H1 (cell line): ENCODE data around the gene GALNT12. TPM values are rescaled to one million over a fixed set of nuclear protein-coding genes. Genes with fewer than 3 reads are reported as not detected.

Experiments used
- CTCF ChIA-PET: fragments of 300-600 bp; sonication (Branson Sonifier 250); formaldehyde crosslinking; loops from one replicate; lab custom pipeline; 2021; ENCODE audit not compliant: partially characterized antibody; lab: Charles Lee
- POLR2A ChIA-PET: fragments of 300-600 bp; sonication (Branson Sonifier 250); formaldehyde crosslinking; loops from one replicate; lab custom pipeline; 2021; ENCODE audit warnings: inconsistent platforms; ENCODE audit not compliant: partially characterized antibody; lab: Charles Lee
- DNase-seq, 2 experiments: peaks; one replicate each; pipeline versions ENCODE4 v3.0.0 to v3.0.0-alpha.2; 2010 to 2022; ENCODE audit warnings: low spot score in 2 of 2, low read depth in 1 of 2, mixed read lengths in 1 of 2
- FAIRE-seq: peaks from 2 replicates; lab custom pipeline; 2011; peaks lifted over from hg19 to GRCh38; lab: Jason Lieb, UNC
- H2AFZ ChIP-seq: 2 replicates; pipeline ENCODE4 v1.8.1; 2012; ENCODE audit warnings: low read length, inconsistent platforms
- H2AK5ac ChIP-seq: 2 replicates; pipeline ENCODE4 v1.6.1; 2013; ENCODE audit warnings: low read depth, low read length
- H2BK120ac ChIP-seq: replicated peaks from 2 replicates; pipeline ENCODE3; 2013; ENCODE audit warnings: low read depth, low read length, inconsistent platforms
- H2BK12ac ChIP-seq: 2 replicates; pipeline ENCODE4 v1.6.1; 2013; ENCODE audit warnings: low read depth, low read length
- H2BK15ac ChIP-seq: 2 replicates; pipeline ENCODE4 v1.6.1; 2013; ENCODE audit warnings: low read length
- H2BK20ac ChIP-seq: 2 replicates; pipeline ENCODE4 v1.6.1; 2013; ENCODE audit warnings: low read length
- H2BK5ac ChIP-seq: 2 replicates; pipeline ENCODE4 v1.6.1; 2013; ENCODE audit warnings: low read depth, low read length
- H3K14ac ChIP-seq: 2 replicates; pipeline ENCODE4 v1.6.1; 2013; ENCODE audit warnings: inconsistent platforms; ENCODE audit not compliant: insufficient read length
- H3K18ac ChIP-seq: 2 replicates; pipeline ENCODE4 v1.6.1; 2013; ENCODE audit warnings: low read length; ENCODE audit errors: extremely low read depth
- H3K23ac ChIP-seq: 2 replicates; pipeline ENCODE4 v1.6.1; 2013; ENCODE audit warnings: inconsistent platforms; ENCODE audit not compliant: insufficient read length
- H3K23me2 ChIP-seq: 2 replicates; pipeline ENCODE4 v1.6.1; 2013; ENCODE audit warnings: low read depth, low read length
- H3K27ac ChIP-seq: 2 replicates; pipeline ENCODE4 v1.6.1; 2011; ENCODE audit warnings: low read depth, low read length, inconsistent platforms
- H3K27me3 ChIP-seq, 4 experiments: replicated peaks in 1 of 4; 1 replicate in 1 of 4; 2 replicates in 3 of 4; pipeline versions ENCODE4 v1.6.1 to v1.8.1; 2011 to 2013; ENCODE audit warnings: low read length in 3 of 4, mild to moderate bottlenecking in 3 of 4, inconsistent platforms in 2 of 4, mixed read lengths in 2 of 4, moderate library complexity in 1 of 4; ENCODE audit not compliant: control insufficient read depth in 3 of 4, insufficient read depth in 3 of 4; ENCODE audit errors: extremely low read depth in 1 of 4
- H3K36me3 ChIP-seq, 4 experiments: 2 replicates each; pipeline versions ENCODE4 v1.6.1 to v1.8.1; 2011 to 2013; ENCODE audit warnings: mild to moderate bottlenecking in 4 of 4, low read length in 3 of 4, moderate library complexity in 2 of 4, control low read depth in 1 of 4, inconsistent platforms in 1 of 4; ENCODE audit not compliant: insufficient read depth in 4 of 4, control insufficient read depth in 2 of 4
- H3K4ac ChIP-seq: replicated peaks from 2 replicates; pipeline ENCODE3; 2013; ENCODE audit warnings: low read length, low read depth, mixed read lengths, inconsistent platforms; ENCODE audit not compliant: insufficient read length
- H3K4me1 ChIP-seq, 4 experiments: replicated peaks in 1 of 4; 1 replicate in 1 of 4; 2 replicates in 3 of 4; pipeline versions ENCODE4 v1.6.1 to v1.8.1; 2011 to 2013; ENCODE audit warnings: low read length in 3 of 4, inconsistent platforms in 2 of 4, mixed read lengths in 1 of 4; ENCODE audit not compliant: insufficient read depth in 4 of 4, control insufficient read depth in 3 of 4
- H3K4me2 ChIP-seq, 2 experiments: 2 replicates each; pipeline versions ENCODE4 v1.6.1 to v1.8.1; 2011 to 2013; ENCODE audit warnings: low read depth in 2 of 2, low read length in 2 of 2, control low read depth in 1 of 2, inconsistent platforms in 1 of 2, mild to moderate bottlenecking in 1 of 2; ENCODE audit not compliant: insufficient read depth in 1 of 2
- H3K4me3 ChIP-seq, 4 experiments: fragments of 200-600, 300-600 bp in 1 of 4; sonication (generic), shearing (Covaris generic), sonication (Bioruptor Twin) in 1 of 4; 2 replicates each; pipeline versions ENCODE4 v1.5.1 to v1.8.1; 2011 to 2016; ENCODE audit warnings: low read length in 4 of 4, low read depth in 3 of 4, control low read depth in 2 of 4, inconsistent platforms in 2 of 4, mild to moderate bottlenecking in 2 of 4, mixed read lengths in 1 of 4, moderate library complexity in 1 of 4; ENCODE audit not compliant: insufficient read depth in 2 of 4; ENCODE audit errors: extremely low read depth in 1 of 4
- H3K56ac ChIP-seq: replicated peaks from 2 replicates; pipeline ENCODE3; 2013; ENCODE audit warnings: low read depth, mild to moderate bottlenecking, mixed read lengths, low read length, inconsistent platforms; ENCODE audit not compliant: insufficient read length
- H3K79me1 ChIP-seq: 2 replicates; pipeline ENCODE4 v1.6.1; 2013; ENCODE audit warnings: low read depth, low read length, control low read depth
- H3K79me2 ChIP-seq, 2 experiments: 2 replicates each; pipeline versions ENCODE4 v1.6.1 to v1.8.1; 2012 to 2013; ENCODE audit warnings: low read length in 2 of 2, mild to moderate bottlenecking in 2 of 2, inconsistent platforms in 1 of 2; ENCODE audit not compliant: insufficient read depth in 2 of 2, control insufficient read depth in 1 of 2
- H3K9ac ChIP-seq, 4 experiments: replicated peaks in 1 of 4; 1 replicate in 1 of 4; 2 replicates in 3 of 4; pipeline versions ENCODE4 v1.6.1 to v1.8.1; 2011 to 2013; ENCODE audit warnings: low read depth in 3 of 4, low read length in 3 of 4, control low read depth in 2 of 4, mild to moderate bottlenecking in 2 of 4, moderate library complexity in 2 of 4, inconsistent platforms in 1 of 4; ENCODE audit errors: extremely low read depth in 1 of 4
- H3K9me3 ChIP-seq, 2 experiments: 2 replicates each; pipeline versions ENCODE4 v1.6.1 to v1.8.1; 2012 to 2013; ENCODE audit warnings: mild to moderate bottlenecking in 2 of 2, moderate library complexity in 2 of 2, control low read depth in 1 of 2, inconsistent platforms in 1 of 2, low read depth in 1 of 2, low read length in 1 of 2, mixed read lengths in 1 of 2; ENCODE audit not compliant: insufficient read depth in 2 of 2
- H4K20me1 ChIP-seq, 2 experiments: replicated peaks in 1 of 2; 2 replicates each; pipeline versions ENCODE3 to v1.8.1; 2011 to 2013; ENCODE audit warnings: inconsistent platforms in 2 of 2, low read length in 2 of 2, mild to moderate bottlenecking in 1 of 2; ENCODE audit not compliant: insufficient read depth in 2 of 2, control insufficient read depth in 1 of 2
- H4K5ac ChIP-seq: 2 replicates; pipeline ENCODE4 v1.6.1; 2013; ENCODE audit warnings: low read length, low read depth, mixed read lengths, inconsistent platforms; ENCODE audit not compliant: insufficient read length
- H4K8ac ChIP-seq: 2 replicates; pipeline ENCODE4 v1.8.0; 2013; ENCODE audit warnings: mild to moderate bottlenecking, moderate library complexity, low read length, inconsistent platforms; ENCODE audit not compliant: insufficient read depth; ENCODE audit errors: extremely low read depth
- H4K91ac ChIP-seq: replicated peaks from 2 replicates; pipeline ENCODE3; 2013; ENCODE audit warnings: low read length, mixed read lengths, inconsistent platforms; ENCODE audit not compliant: insufficient read length
- CBX5 ChIP-seq: fragments of 300-800, 300-1000 bp; sonication (generic); IDR thresholded peaks from 2 replicates; pipeline ENCODE4 v1.7.1; 2016; ENCODE audit warnings: antibody characterized with exemption, low read length, low read depth
- CTCF ChIP-seq, 3 experiments: IDR thresholded peaks; 1 replicate in 2 of 3; 2 replicates in 1 of 3; pipeline versions ENCODE4 v1.5.1 to v1.6.1; 2011; ENCODE audit warnings: low read length in 3 of 3, mild to moderate bottlenecking in 3 of 3, inconsistent platforms in 2 of 3, low read depth in 1 of 3, moderate library complexity in 1 of 3; ENCODE audit not compliant: insufficient read depth in 1 of 3; ENCODE audit errors: control extremely low read depth in 1 of 3
- HDAC2 ChIP-seq, 2 experiments: fragments of 300-600 bp in 1 of 2; sonication (generic) in 1 of 2; IDR thresholded peaks; 2 replicates each; pipeline ENCODE4 v1.6.1; 2011 to 2012; ENCODE audit warnings: low read depth in 2 of 2, low read length in 2 of 2, mild to moderate bottlenecking in 2 of 2, moderate library complexity in 2 of 2, borderline replicate concordance in 1 of 2, inconsistent platforms in 1 of 2
- HDAC6 ChIP-seq: IDR thresholded peaks from one replicate; pipeline ENCODE4 v1.7.1; 2012; ENCODE audit warnings: low read depth, mild to moderate bottlenecking, inconsistent platforms, low read length, moderate library complexity
- RAD21 ChIP-seq, 2 experiments: IDR thresholded peaks in 1 of 2; conservative IDR thresholded peaks in 1 of 2; 2 replicates each; pipeline ENCODE4 v1.6.1; 2011; ENCODE audit warnings: low read depth in 2 of 2, low read length in 2 of 2, improper control_type of control experiment in 1 of 2, inconsistent platforms in 1 of 2, mild to moderate bottlenecking in 1 of 2, moderate library complexity in 1 of 2
- RNF2 ChIP-seq: fragments of 200-900, 300-1000 bp; sonication (generic); IDR thresholded peaks from 2 replicates; pipeline ENCODE4 v1.7.1; 2016; ENCODE audit warnings: borderline replicate concordance, low read depth, mild to moderate bottlenecking, antibody characterized with exemption, low read length; ENCODE audit not compliant: poor library complexity, severe bottlenecking; ENCODE audit errors: missing control alignments
- RXRA ChIP-seq: IDR thresholded peaks from 2 replicates; pipeline ENCODE4 v1.6.1; 2011; ENCODE audit warnings: low read depth, mild to moderate bottlenecking, low read length, moderate library complexity; ENCODE audit not compliant: insufficient read depth
- SIRT6 ChIP-seq: IDR thresholded peaks from one replicate; pipeline ENCODE4 v1.7.1; 2012; ENCODE audit warnings: low read length, inconsistent platforms
- SIX5 ChIP-seq: IDR thresholded peaks from 2 replicates; pipeline ENCODE4 v1.6.1; 2011; ENCODE audit warnings: mild to moderate bottlenecking, low read depth, low read length
- SP2 ChIP-seq: IDR thresholded peaks from 2 replicates; pipeline ENCODE4 v1.6.1; 2012; ENCODE audit warnings: mild to moderate bottlenecking, low read length, inconsistent platforms
- TAF7 ChIP-seq: optimal IDR thresholded peaks from 2 replicates; pipeline ENCODE3; 2011; ENCODE audit warnings: low read depth, mild to moderate bottlenecking, inconsistent platforms, low read length, moderate library complexity, borderline replicate concordance
- WGBS, 2 experiments: shearing (Covaris generic) in 1 of 2; methylation state at CpG; one replicate each; pipeline versions ENCODE4 v1.1.6 to v1.1.7; 2013 to 2015; ENCODE audit warnings: low lambda C conversion rate in 2 of 2, mixed read lengths in 2 of 2, inconsistent platforms in 1 of 2, low coverage in 1 of 2, missing lambda C conversion rate in 1 of 2; ENCODE audit not compliant: insufficient replicate concordance in 2 of 2, insufficient coverage in 1 of 2, insufficient read length in 1 of 2; ENCODE audit errors: extremely low coverage in 1 of 2, missing lambda C conversion rate in 1 of 2; 5-methylcytosine and 5-hydroxymethylcytosine counted together
- polyA plus RNA-seq, 7 experiments: library from polyadenylated mRNA; depleted of rRNA in 3 of 7; stranded (reverse) in 5 of 7; unstranded in 2 of 7; fragments of >200 nt in 5 of 7; fragments of 200-250 nt in 2 of 7; gene quantifications; 1 replicate in 5 of 7; 2 replicates in 1 of 7; 4 replicates in 1 of 7; pipeline versions ENCODE4 v1.2.1 to v1.2.3, GENCODE V29; 2011 to 2013; ENCODE audit warnings: missing spikeins in 2 of 7, mixed read lengths in 2 of 7
- total RNA-seq: library from RNA; stranded (reverse); fragmentation: NEBNext Ultra II Directional; extraction: Animal tissue kit (Norgen Biotek cat#: 25700); gene quantifications from 2 replicates; pipeline ENCODE4 v1.2.1, GENCODE V29; 2021

Gene GALNT12
- total and polyA plus RNA-seq, 2 of the 8 experiments (the other 6 are each of a cell fraction or from before 2014, with no cell fraction given), result 16.2 to 19.6 TPM

- no peak overlapping the region for H3K4me3 ChIP-seq
- FAIRE-seq (no peak), DNase-seq (no peak)
- H3K36me3 ChIP-seq, result no peaks in the 10 kb centered on the region
- H2BK120ac ChIP-seq, result no peak overlapping the region
- ChIA-PET CTCF (interaction anchor here (0.7 kb wide), 1 partner anchor 105 kb away, joined by 3 read pairs; no protein-coding TSS in a partner anchor), POLR2A (no interaction called here)
- H3K56ac ChIP-seq, result no peak overlapping the region
- H2AFZ ChIP-seq, result no peak overlapping the region
- H3K4ac ChIP-seq, result no peak overlapping the region
- no peak overlapping the region for H2AK5ac ChIP-seq
- no peak overlapping the region for H3K14ac ChIP-seq
- WGBS, 2 experiments, result 100% methylated on average over 1 of the region's 3 CpGs; no CpG with 5 or more reads in 1 of the 2 experiments
- no peaks in the 10 kb centered on the region for H3K4me1 ChIP-seq
- H2BK12ac ChIP-seq, result no peak overlapping the region
- no peak overlapping the region for H3K4me2 ChIP-seq
- no peak overlapping the region for H3K18ac ChIP-seq
- no peak overlapping the region for H3K27ac ChIP-seq
- no peak overlapping the region for H2BK15ac ChIP-seq
- H4K20me1 ChIP-seq, result no peaks in the 10 kb centered on the region
- no peak overlapping the region for H4K8ac ChIP-seq
- H4K5ac ChIP-seq, result no peak overlapping the region
- H3K23me2 ChIP-seq, result peaks cover 1% of the 10 kb centered on the region; the same call in 1 of the 2 replicates
- no peak overlapping the region for H2BK20ac ChIP-seq
- no peak overlapping the region for H3K23ac ChIP-seq
- no peak overlapping the region for H4K91ac ChIP-seq
- H3K79me2 ChIP-seq, result no peaks in the 10 kb centered on the region
- no peak overlapping the region for H2BK5ac ChIP-seq
- no peaks in the 10 kb centered on the region for H3K9me3 ChIP-seq
- no peak overlapping the region for H3K9ac ChIP-seq
- H3K79me1 ChIP-seq, result no peaks in the 10 kb centered on the region
- no peaks in the 10 kb centered on the region for H3K27me3 ChIP-seq
- TF ChIP-seq HDAC6 (no peak), HDAC2 (IDR thresholded peaks at IDR 0.05; ENCODE audit: borderline replicate concordance in 1 of 2, low read depth in 2 of 2, low read length in 2 of 2) (no peak), RXRA (no peak), RNF2 (no peak), SIRT6 (no peak), SIX5 (no peak), CTCF (IDR thresholded peaks at IDR 0.05; ENCODE audit: control extremely low read depth in 1 of 3, insufficient read depth in 1 of 3, low read depth in 1 of 3, low read length in 3 of 3) (no peak), CBX5 (no peak), RAD21 (IDR thresholded peaks at IDR 0.05 in 1 of 2, conservative IDR thresholded peaks at IDR 0.05 in 1 of 2; ENCODE audit: low read depth in 2 of 2, low read length in 2 of 2) (no peak), SP2 (no peak), TAF7 (no peak)
These were observed 73.9 kb downstream of the GALNT12 start for GRCh38 chr9:98881356-98881755.
